GM12801 (cell line): ENCODE data around the gene UBR1.

Experiments
- CTCF ChIP-seq: IDR thresholded peaks from one replicate; pipeline ENCODE4 v1.5.1; 2011; ENCODE audit warnings: control low read depth; ENCODE audit not compliant: insufficient read length; ENCODE audit errors: extremely low read depth

UBR1 gene

GRCh38 chr15:43048935-43049334 lies 56.9 kb downstream of the UBR1 start:
- no peak for TF ChIP-seq CTCF

GRCh38 chr15:43046484-43046883 lies 59.4 kb downstream of the UBR1 start:
- no peak for TF ChIP-seq CTCF

GRCh38 chr15:43042885-43043284 lies 63.0 kb downstream of the UBR1 start:
- TF ChIP-seq CTCF = no peak

GRCh38 chr15:43029476-43029875 lies 76.4 kb downstream of the UBR1 start:
- no peak for TF ChIP-seq CTCF

GRCh38 chr15:43025150-43025549 lies 80.7 kb downstream of the UBR1 start:
- no peak for TF ChIP-seq CTCF

GRCh38 chr15:43009206-43009605 lies 96.6 kb downstream of the UBR1 start:
- no peak for TF ChIP-seq CTCF

GRCh38 chr15:43008150-43008549 lies 97.7 kb downstream of the UBR1 start:
- TF ChIP-seq CTCF = no peak

- TF ChIP-seq CTCF = no peak
Observed at GRCh38 chr15:43007551-43007950, 98.3 kb downstream of the UBR1 start.
